BLaER1 (cell line): ENCODE data around the gene FSIP1.

ENCODE experiments used
- H3K27ac ChIP-seq: shearing (Covaris generic); formaldehyde crosslinking; 2 replicates; pipeline ENCODE4 v1.8.1; 2022
- H3K27me3 ChIP-seq: shearing (Covaris generic); formaldehyde crosslinking; 2 replicates; pipeline ENCODE4 v1.8.1; 2022
- H3K36me3 ChIP-seq: shearing (Covaris generic); formaldehyde crosslinking; 2 replicates; pipeline ENCODE4 v1.8.1; 2022
- H3K4me1 ChIP-seq: shearing (Covaris generic); formaldehyde crosslinking; 2 replicates; pipeline ENCODE4 v1.8.1; 2022
- H3K4me2 ChIP-seq: shearing (Covaris generic); formaldehyde crosslinking; 2 replicates; pipeline ENCODE4 v1.8.1; 2022
- H3K4me3 ChIP-seq: shearing (Covaris generic); formaldehyde crosslinking; 2 replicates; pipeline ENCODE4 v1.8.1; 2022
- H3K9ac ChIP-seq: shearing (Covaris generic); formaldehyde crosslinking; 2 replicates; pipeline ENCODE4 v1.8.1; 2022
- H3K9me3 ChIP-seq: shearing (Covaris generic); formaldehyde crosslinking; 2 replicates; pipeline ENCODE4 v1.8.1; 2022
- H4K20me1 ChIP-seq: shearing (Covaris generic); formaldehyde crosslinking; 2 replicates; pipeline ENCODE4 v1.8.1; 2022
- Cebpa-rat ChIP-seq: shearing (Covaris generic); IDR thresholded peaks from 2 replicates; pipeline ENCODE4 v1.8.1; 2022

FSIP1 gene

GRCh38 chr15:39785841-39786240 lies 3.2 kb upstream of the FSIP1 start:
- no peaks in the 10 kb centered on the region for H3K36me3 ChIP-seq
- H3K4me2 ChIP-seq = no peak overlapping the region
- H3K27ac ChIP-seq = no peak overlapping the region
- no peaks in the 10 kb centered on the region for H3K9me3 ChIP-seq
- TF ChIP-seq Cebpa-rat = no peak
- no peak overlapping the region for H3K9ac ChIP-seq
- peaks cover 73% of the 10 kb centered on the region for H3K4me1 ChIP-seq
- no peak overlapping the region for H3K4me3 ChIP-seq
- no peaks in the 10 kb centered on the region for H4K20me1 ChIP-seq
- no peaks in the 10 kb centered on the region for H3K27me3 ChIP-seq

- Histone ChIP-seq H3K4me2 (peak overlapping the region; percentile 90; the same call in 1 of the 2 replicates), H3K4me3 (no peak overlapping the region), H3K4me1 (peaks cover 71% of the 10 kb centered on the region), H3K27me3 (no peaks in the 10 kb centered on the region), H4K20me1 (no peaks in the 10 kb centered on the region), H3K27ac (no peak overlapping the region), H3K9me3 (no peaks in the 10 kb centered on the region), H3K36me3 (no peaks in the 10 kb centered on the region), H3K9ac (no peak overlapping the region; the same call in 1 of the 2 replicates)
- TF ChIP-seq Cebpa-rat = no peak
Observed at GRCh38 chr15:39785139-39785538, 2.5 kb upstream of the FSIP1 start.

GRCh38 chr15:39784638-39785037 lies 2.0 kb upstream of the FSIP1 start:
- no peaks in the 10 kb centered on the region for H3K27me3 ChIP-seq
- H3K4me1 ChIP-seq = peaks cover 66% of the 10 kb centered on the region
- TF ChIP-seq Cebpa-rat = no peak
- no peaks in the 10 kb centered on the region for H3K9me3 ChIP-seq
- H3K9ac ChIP-seq = no peak overlapping the region
- no peaks in the 10 kb centered on the region for H3K36me3 ChIP-seq
- H3K4me2 ChIP-seq = peak overlapping the region; percentile 90
- H3K27ac ChIP-seq = no peak overlapping the region
- no peak overlapping the region for H3K4me3 ChIP-seq
- H4K20me1 ChIP-seq = no peaks in the 10 kb centered on the region

DNA sequence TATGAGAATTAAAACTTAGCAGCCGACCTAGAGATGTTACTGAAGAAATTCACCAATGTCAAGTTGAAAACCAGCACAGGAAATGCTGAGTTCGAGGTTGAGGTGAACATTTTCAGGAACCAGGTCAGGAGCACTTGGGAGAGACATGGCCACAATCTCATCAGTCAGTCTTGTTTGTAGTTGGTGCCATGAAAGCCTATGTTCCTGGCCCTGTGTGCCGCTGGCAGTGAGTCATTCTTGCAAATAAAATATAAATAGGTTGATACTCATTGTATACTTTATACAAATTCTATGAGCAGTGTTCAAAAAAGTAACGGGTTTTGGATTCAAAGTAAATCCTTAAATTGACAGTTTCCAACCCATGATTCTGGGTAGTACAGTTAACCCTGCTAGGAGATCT lies 1.5 kb upstream of the FSIP1 start:
- Histone ChIP-seq H3K9me3 (no peaks in the 10 kb centered on the region), H3K9ac (peak overlapping the region; percentile 49; the same call in 1 of the 2 replicates), H3K4me1 (peaks cover 63% of the 10 kb centered on the region), H3K27me3 (no peaks in the 10 kb centered on the region), H3K36me3 (no peaks in the 10 kb centered on the region), H3K4me3 (peak overlapping the region; percentile 80), H4K20me1 (no peaks in the 10 kb centered on the region), H3K27ac (no peak overlapping the region), H3K4me2 (peak overlapping the region; percentile 90)
- TF ChIP-seq Cebpa-rat = no peak

DNA sequence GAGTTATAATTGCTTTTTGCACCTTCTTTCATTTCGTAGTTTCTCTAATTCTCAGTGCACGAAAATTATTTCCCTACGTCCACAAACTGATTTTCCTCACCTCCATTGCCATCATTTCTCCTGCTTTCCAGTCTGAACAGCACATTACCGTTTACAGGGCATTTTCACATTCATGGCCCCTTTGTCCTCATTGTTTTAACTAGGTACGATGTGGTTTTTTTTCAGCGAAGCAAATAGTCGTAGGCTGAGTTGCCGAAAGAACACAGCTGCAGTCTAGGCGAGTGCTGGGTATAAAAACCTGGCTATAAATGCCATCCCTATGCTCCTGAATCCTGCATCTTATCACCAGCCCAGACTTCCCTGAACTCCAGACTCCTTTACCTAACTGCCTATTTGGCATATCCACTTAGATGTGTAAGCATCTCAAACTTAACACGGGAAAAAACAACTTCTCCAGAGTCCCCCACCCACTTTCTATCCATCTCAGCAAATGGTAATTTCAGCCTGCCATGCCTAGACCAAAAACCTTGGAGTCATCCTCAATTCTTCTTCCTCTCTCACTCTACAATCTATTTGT lies 691 bp upstream of the FSIP1 start:
- no peaks in the 10 kb centered on the region for H3K36me3 ChIP-seq
- peak overlapping the region; percentile 77 for H3K27ac ChIP-seq
- peak overlapping the region; percentile 83 for H3K9ac ChIP-seq
- peaks cover 57% of the 10 kb centered on the region for H3K4me1 ChIP-seq
- no peak for TF ChIP-seq Cebpa-rat
- no peaks in the 10 kb centered on the region for H3K27me3 ChIP-seq
- H3K9me3 ChIP-seq = no peaks in the 10 kb centered on the region
- no peaks in the 10 kb centered on the region for H4K20me1 ChIP-seq
- peak overlapping the region; percentile 90 for H3K4me2 ChIP-seq
- peak overlapping the region; percentile 80 for H3K4me3 ChIP-seq

DNA sequence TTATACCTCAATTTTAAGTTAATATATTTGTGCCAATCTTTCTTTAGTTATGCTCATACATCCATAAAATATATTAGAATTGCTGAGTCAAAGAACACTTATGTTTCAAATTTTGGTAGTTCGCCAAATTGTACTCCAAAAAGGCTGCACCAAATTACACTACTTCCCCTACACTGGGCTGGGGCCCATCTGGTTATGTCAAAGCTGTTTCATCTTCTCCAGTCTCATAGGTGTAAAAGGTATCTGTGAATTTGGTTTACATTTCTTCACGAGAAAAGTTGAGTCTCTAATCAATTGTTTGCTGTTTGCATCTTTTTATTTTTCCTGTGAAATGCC lies 706 bp downstream of the FSIP1 start:
- Histone ChIP-seq H3K36me3 (no peaks in the 10 kb centered on the region), H3K27ac (no peak overlapping the region), H3K27me3 (no peaks in the 10 kb centered on the region), H3K9ac (peak overlapping the region; percentile 67), H4K20me1 (no peaks in the 10 kb centered on the region), H3K9me3 (no peaks in the 10 kb centered on the region), H3K4me3 (peak overlapping the region; percentile 80), H3K4me2 (peak overlapping the region; percentile 77), H3K4me1 (peaks cover 44% of the 10 kb centered on the region)
- TF ChIP-seq Cebpa-rat = no peak

- Histone ChIP-seq H3K9me3 (no peaks in the 10 kb centered on the region), H3K4me3 (peak overlapping the region; percentile 80; the same call in 1 of the 2 replicates), H3K27ac (no peak overlapping the region), H3K4me1 (peaks cover 38% of the 10 kb centered on the region), H3K27me3 (no peaks in the 10 kb centered on the region), H4K20me1 (no peaks in the 10 kb centered on the region), H3K9ac (no peak overlapping the region), H3K36me3 (no peaks in the 10 kb centered on the region), H3K4me2 (peak overlapping the region; percentile 77)
- no peak for TF ChIP-seq Cebpa-rat
Observed at GRCh38 chr15:39781147-39781966, 1.3 kb downstream of the FSIP1 start.

- H3K27me3 ChIP-seq = no peaks in the 10 kb centered on the region
- no peak overlapping the region for H3K4me3 ChIP-seq
- no peak overlapping the region for H3K4me2 ChIP-seq
- H3K36me3 ChIP-seq = no peaks in the 10 kb centered on the region
- TF ChIP-seq Cebpa-rat = no peak
- no peaks in the 10 kb centered on the region for H4K20me1 ChIP-seq
- peaks cover 25% of the 10 kb centered on the region for H3K4me1 ChIP-seq
- H3K9ac ChIP-seq = no peak overlapping the region
- no peaks in the 10 kb centered on the region for H3K9me3 ChIP-seq
- no peak overlapping the region for H3K27ac ChIP-seq
Observed at GRCh38 chr15:39778021-39778420, 4.6 kb downstream of the FSIP1 start.

DNA sequence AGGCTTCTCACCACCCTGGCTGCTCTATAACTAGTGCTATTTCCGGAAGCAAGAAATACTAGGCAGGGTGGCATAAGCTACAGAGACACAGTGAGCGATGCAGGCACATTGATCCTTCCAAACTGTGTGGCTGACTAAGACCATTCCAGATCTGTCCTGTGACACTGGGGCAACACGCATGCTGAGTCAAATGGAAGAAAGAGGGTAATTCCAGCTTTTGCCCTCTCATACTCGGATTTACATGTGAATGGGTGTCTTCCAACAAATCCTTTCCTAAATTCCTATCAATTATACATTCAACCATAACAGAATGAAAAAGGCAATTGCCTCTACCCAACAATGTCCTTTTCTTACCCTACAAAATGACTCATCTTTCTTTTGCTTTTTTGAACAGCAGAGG lies 5.1 kb downstream of the FSIP1 start:
- no peak overlapping the region for H3K9ac ChIP-seq
- no peak overlapping the region for H3K4me2 ChIP-seq
- no peak overlapping the region for H3K27ac ChIP-seq

GRCh38 chr15:39776068-39776467 lies 6.6 kb downstream of the FSIP1 start:
- no peak overlapping the region for H3K4me3 ChIP-seq
- no peaks in the 10 kb centered on the region for H3K9me3 ChIP-seq
- H3K27ac ChIP-seq = no peak overlapping the region
- peaks cover 24% of the 10 kb centered on the region for H3K4me1 ChIP-seq
- no peaks in the 10 kb centered on the region for H3K36me3 ChIP-seq
- no peak for TF ChIP-seq Cebpa-rat
- no peaks in the 10 kb centered on the region for H4K20me1 ChIP-seq
- H3K4me2 ChIP-seq = no peak overlapping the region
- H3K27me3 ChIP-seq = no peaks in the 10 kb centered on the region
- no peak overlapping the region for H3K9ac ChIP-seq

More for the DNA sequence above, 5.1 kb downstream of the FSIP1 start:
- Histone ChIP-seq H3K4me1 (peaks cover 24% of the 10 kb centered on the region), H4K20me1 (no peaks in the 10 kb centered on the region), H3K4me3 (no peak overlapping the region), H3K27me3 (no peaks in the 10 kb centered on the region), H3K36me3 (no peaks in the 10 kb centered on the region), H3K9me3 (no peaks in the 10 kb centered on the region)
- no peak for TF ChIP-seq Cebpa-rat
